ENCODE measurements around the gene PPP1CB.

- TF ChIP-seq CTCF (IDR thresholded peaks at IDR 0.05) (no peak), POLR2A (IDR thresholded peaks at IDR 0.05) (no peak)
Measured at GRCh38 chr2:28702878-28703277, 48.8 kb upstream of the PPP1CB start.

All from heart left ventricle (tissue), 13 donors.